OCI-LY1 (cell line): Measurements from ENCODE around the gene EMSY.

Experiments used
- CTCF ChIP-seq: fragments of 200-600 bp; sonication (generic), shearing (Covaris generic); IDR thresholded peaks from 2 replicates; pipeline ENCODE4 v1.5.1; 2017; ENCODE audit warnings: mild to moderate bottlenecking, antibody characterized with exemption, low read length, moderate library complexity, mixed read lengths
- EZH2 ChIP-seq: fragments of 200-600 bp; sonication (generic), shearing (Covaris generic); IDR thresholded peaks from 2 replicates; pipeline ENCODE4 v1.8.0; 2017; ENCODE audit warnings: borderline replicate concordance, mixed run types, mild to moderate bottlenecking, antibody characterized with exemption, low read length, moderate library complexity, mixed read lengths

GRCh38 chr11:76501526-76502202, 56.8 kb downstream of the EMSY start:
- TF ChIP-seq CTCF (no peak), EZH2 (no peak)
